DND-41 (cell line): ENCODE measurements around the gene VAMP7.

Experiments
- ATAC-seq: fragments of 200-7000 bp; cut with Tn5 transposase; 3 replicates; pipeline ENCODE4 v1.9.1; 2021; ENCODE audit warnings: low read depth; ENCODE audit not compliant: insufficient read depth
- DNase-seq: peaks from one replicate; pipeline ENCODE4 v3.0.0-alpha.2; 2020
- H2AFZ ChIP-seq: 2 replicates; pipeline ENCODE4 v1.6.0; 2012; ENCODE audit warnings: low read depth, low read length
- H3K27ac ChIP-seq: 2 replicates; pipeline ENCODE4 v1.5.1; 2012; ENCODE audit warnings: low read length, inconsistent platforms
- H3K27me3 ChIP-seq: fragments of 200-600 bp; sonication (generic); 2 replicates; pipeline ENCODE4 v1.6.0; 2012; ENCODE audit warnings: low read length, mild to moderate bottlenecking, inconsistent platforms; ENCODE audit not compliant: insufficient read depth, poor library complexity
- H3K36me3 ChIP-seq: 2 replicates; pipeline ENCODE4 v1.5.1; 2012; ENCODE audit warnings: low read length, inconsistent platforms; ENCODE audit not compliant: insufficient read depth
- H3K4me1 ChIP-seq: 2 replicates; pipeline ENCODE4 v1.5.1; 2012; ENCODE audit warnings: mild to moderate bottlenecking, low read length; ENCODE audit not compliant: insufficient read depth
- H3K4me2 ChIP-seq: 2 replicates; pipeline ENCODE4 v1.6.0; 2012; ENCODE audit warnings: mild to moderate bottlenecking, moderate library complexity, low read length, inconsistent platforms; ENCODE audit not compliant: insufficient read depth
- H3K4me3 ChIP-seq, 2 experiments: fragments of 200-600 bp in 1 of 2; shearing (Covaris generic) in 1 of 2; 2 replicates each; pipeline ENCODE4 v1.5.1; 2012 to 2016; ENCODE audit warnings: inconsistent platforms in 2 of 2, low read length in 2 of 2, mild to moderate bottlenecking in 2 of 2, low read depth in 1 of 2, moderate library complexity in 1 of 2
- H3K79me2 ChIP-seq: 2 replicates; pipeline ENCODE4 v1.6.0; 2012; ENCODE audit warnings: low read length, inconsistent platforms; ENCODE audit not compliant: insufficient read depth
- H3K9ac ChIP-seq: 2 replicates; pipeline ENCODE4 v1.6.0; 2012; ENCODE audit warnings: low read depth, mild to moderate bottlenecking, inconsistent platforms, low read length, moderate library complexity
- H3K9me3 ChIP-seq: 2 replicates; pipeline ENCODE4 v1.5.1; 2012; ENCODE audit warnings: low read length, moderate library complexity, mild to moderate bottlenecking, inconsistent platforms; ENCODE audit not compliant: insufficient read depth, severe bottlenecking
- H4K20me1 ChIP-seq: 2 replicates; pipeline ENCODE4 v1.6.0; 2012; ENCODE audit warnings: low read length; ENCODE audit not compliant: insufficient read depth
- EZH2 ChIP-seq: IDR thresholded peaks from 3 replicates; pipeline ENCODE4 v1.6.1; 2012; ENCODE audit warnings: borderline replicate concordance, low read depth, mild to moderate bottlenecking, moderate library complexity, low read length, inconsistent platforms; ENCODE audit not compliant: severe bottlenecking
- TF ChIP-seq, protein P1 (sequence below): IDR thresholded peaks from 2 replicates; pipeline ENCODE4 v1.5.1; 2012; ENCODE audit warnings: borderline replicate concordance, low read length, moderate library complexity, mild to moderate bottlenecking; ENCODE audit not compliant: poor library complexity, severe bottlenecking; ENCODE audit errors: extremely low read depth

Gene VAMP7

GRCh38 chrX:155951237-155951789, 70.2 kb downstream of the VAMP7 start:
- Histone ChIP-seq H3K27me3 (no peaks in the 10 kb centered on the region), H3K4me2 (no peak overlapping the region), H4K20me1 (no peaks in the 10 kb centered on the region), H3K36me3 (no peaks in the 10 kb centered on the region), H3K9me3 (no peaks in the 10 kb centered on the region), H2AFZ (no peak overlapping the region), H3K79me2 (no peaks in the 10 kb centered on the region), H3K27ac (no peak overlapping the region), H3K4me3 (no peak overlapping the region), H3K4me1 (no peaks in the 10 kb centered on the region), H3K9ac (no peak overlapping the region)
- ATAC-seq (no peak), DNase-seq (no peak)
- no peak for TF ChIP-seq EZH2
- TF ChIP-seq, protein P1, sequence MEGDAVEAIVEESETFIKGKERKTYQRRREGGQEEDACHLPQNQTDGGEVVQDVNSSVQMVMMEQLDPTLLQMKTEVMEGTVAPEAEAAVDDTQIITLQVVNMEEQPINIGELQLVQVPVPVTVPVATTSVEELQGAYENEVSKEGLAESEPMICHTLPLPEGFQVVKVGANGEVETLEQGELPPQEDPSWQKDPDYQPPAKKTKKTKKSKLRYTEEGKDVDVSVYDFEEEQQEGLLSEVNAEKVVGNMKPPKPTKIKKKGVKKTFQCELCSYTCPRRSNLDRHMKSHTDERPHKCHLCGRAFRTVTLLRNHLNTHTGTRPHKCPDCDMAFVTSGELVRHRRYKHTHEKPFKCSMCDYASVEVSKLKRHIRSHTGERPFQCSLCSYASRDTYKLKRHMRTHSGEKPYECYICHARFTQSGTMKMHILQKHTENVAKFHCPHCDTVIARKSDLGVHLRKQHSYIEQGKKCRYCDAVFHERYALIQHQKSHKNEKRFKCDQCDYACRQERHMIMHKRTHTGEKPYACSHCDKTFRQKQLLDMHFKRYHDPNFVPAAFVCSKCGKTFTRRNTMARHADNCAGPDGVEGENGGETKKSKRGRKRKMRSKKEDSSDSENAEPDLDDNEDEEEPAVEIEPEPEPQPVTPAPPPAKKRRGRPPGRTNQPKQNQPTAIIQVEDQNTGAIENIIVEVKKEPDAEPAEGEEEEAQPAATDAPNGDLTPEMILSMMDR: no peak

- ATAC-seq (no peak), DNase-seq (no peak)
Observed at GRCh38 chrX:155953055-155953454, 71.9 kb downstream of the VAMP7 start.

DNA sequence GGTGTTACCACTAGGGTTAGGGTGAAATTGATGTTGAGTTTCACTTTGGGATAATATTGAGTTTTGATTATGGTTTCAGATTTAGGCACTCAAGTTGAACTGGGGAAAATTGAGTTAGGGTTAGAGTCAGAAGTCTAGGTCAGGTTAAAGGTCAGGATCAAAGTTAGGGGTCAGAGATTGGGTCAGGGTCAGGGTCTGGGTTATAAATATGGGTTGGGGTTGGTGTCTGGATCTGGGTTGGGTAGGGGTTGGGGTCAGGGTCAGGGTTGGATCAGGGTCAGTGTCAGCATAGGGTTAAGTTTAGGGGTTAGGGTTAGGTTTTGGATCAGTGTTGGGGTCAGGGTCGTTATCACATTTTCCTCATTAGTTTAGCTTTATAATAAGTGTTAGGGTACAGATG, 73.6 kb downstream of the VAMP7 start:
- Histone ChIP-seq H4K20me1 (no peaks in the 10 kb centered on the region), H3K79me2 (no peaks in the 10 kb centered on the region), H3K36me3 (no peaks in the 10 kb centered on the region), H3K27ac (no peak overlapping the region), H3K4me3 (no peak overlapping the region), H3K9ac (no peak overlapping the region), H3K4me1 (no peaks in the 10 kb centered on the region), H3K4me2 (no peak overlapping the region), H2AFZ (no peak overlapping the region), H3K27me3 (no peaks in the 10 kb centered on the region), H3K9me3 (no peaks in the 10 kb centered on the region)
- ATAC-seq: no peak
- DNase-seq: no peak
- no peak for TF ChIP-seq EZH2
- TF ChIP-seq, protein P1: no peak

More at GRCh38 chrX:155953055-155953454, 71.9 kb downstream of the VAMP7 start:
- no peaks in the 10 kb centered on the region for H4K20me1 ChIP-seq
- no peak overlapping the region for H3K4me2 ChIP-seq
- H3K4me1 ChIP-seq: no peaks in the 10 kb centered on the region
- TF ChIP-seq, protein P1: no peak
- TF ChIP-seq EZH2: no peak
- no peak overlapping the region for H3K4me3 ChIP-seq
- no peaks in the 10 kb centered on the region for H3K36me3 ChIP-seq
- H3K9me3 ChIP-seq: no peaks in the 10 kb centered on the region
- H3K79me2 ChIP-seq: no peaks in the 10 kb centered on the region
- H3K9ac ChIP-seq: no peak overlapping the region
- H3K27me3 ChIP-seq: no peaks in the 10 kb centered on the region
- no peak overlapping the region for H2AFZ ChIP-seq
- no peak overlapping the region for H3K27ac ChIP-seq
